ENCODE data around the gene GNAQ.

GRCh38 chr9:77988630-77989029, 43.0 kb downstream of the GNAQ start:
- TF ChIP-seq CTCF (IDR thresholded peaks at IDR 0.05) (no peak), POLR2A (IDR thresholded peaks at IDR 0.05) (no peak)
